ENCODE data around the gene ZNF518A.

ZNF518A gene

DNA sequence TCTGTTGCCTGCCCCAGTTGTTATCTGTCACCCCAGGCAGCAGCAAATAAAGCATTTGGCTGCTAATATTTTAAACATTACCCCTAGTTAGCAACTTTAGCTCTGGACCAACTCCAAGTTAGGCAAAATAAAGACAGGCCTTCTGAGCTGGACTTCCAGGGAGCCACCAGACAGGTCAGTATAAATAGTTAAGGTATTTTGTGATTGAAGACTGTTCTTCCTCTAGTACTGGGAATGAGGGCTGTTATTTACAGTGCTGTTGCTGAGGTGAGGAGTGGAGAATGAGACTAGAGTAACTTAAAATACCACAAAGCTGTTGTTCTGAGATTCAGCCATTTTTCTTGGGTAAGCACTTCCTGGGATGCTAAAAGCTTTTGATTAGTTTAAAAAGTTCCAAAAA is 40.1 kb downstream of the ZNF518A start:
- Histone ChIP-seq H3K36me3 (ENCODE audit: control insufficient read depth in 2 of 2, insufficient read depth in 1 of 2, low read length in 2 of 2) (no peaks in the 10 kb centered on the region), H3K4me1 (ENCODE audit: control insufficient read depth, insufficient read depth, low read length) (no peaks in the 10 kb centered on the region), H3K9me3 (ENCODE audit: control insufficient read depth, insufficient read depth, low read depth, low read length) (no peaks in the 10 kb centered on the region), H3K27ac (ENCODE audit: extremely low read depth, low read depth, low read length) (no peak overlapping the region), H3K4me3 (ENCODE audit: low read depth, low read length) (no peak overlapping the region)
- ChIA-PET CTCF (interaction anchor here (1.1 to 1.8 kb wide), 2 partner anchors 22 to 59 kb away, joined by 3 to 11 read pairs; no protein-coding TSS in a partner anchor), POLR2A (interaction anchor here (1.2 kb wide), 1 partner anchor 81 kb away, joined by 3 read pairs; no protein-coding TSS in a partner anchor)
- TF ChIP-seq ZNF658 (tag by site-specific recombination; IDR thresholded peaks at IDR 0.05) (no peak), OVOL3 (tag by site-specific recombination; IDR thresholded peaks at IDR 0.05) (no peak), ZBTB21 (tag by site-specific recombination; IDR thresholded peaks at IDR 0.05) (no peak)
- TF ChIP-seq, protein P1, sequence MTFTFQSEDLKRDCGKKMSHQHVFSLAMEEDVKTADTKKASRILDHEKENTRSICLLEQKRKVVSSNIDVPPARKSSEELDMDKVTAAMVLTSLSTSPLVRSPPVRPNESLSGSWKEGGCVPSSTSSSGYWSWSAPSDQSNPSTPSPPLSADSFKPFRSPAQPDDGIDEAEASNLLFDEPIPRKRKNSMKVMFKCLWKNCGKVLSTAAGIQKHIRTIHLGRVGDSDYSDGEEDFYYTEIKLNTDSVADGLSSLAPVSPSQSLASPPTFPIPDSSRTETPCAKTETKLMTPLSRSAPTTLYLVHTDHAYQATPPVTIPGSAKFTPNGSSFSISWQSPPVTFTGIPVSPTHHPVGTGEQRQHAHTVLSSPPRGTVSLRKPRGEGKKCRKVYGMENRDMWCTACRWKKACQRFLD (tag by site-specific recombination; IDR thresholded peaks at IDR 0.05), result no peak

DNA sequence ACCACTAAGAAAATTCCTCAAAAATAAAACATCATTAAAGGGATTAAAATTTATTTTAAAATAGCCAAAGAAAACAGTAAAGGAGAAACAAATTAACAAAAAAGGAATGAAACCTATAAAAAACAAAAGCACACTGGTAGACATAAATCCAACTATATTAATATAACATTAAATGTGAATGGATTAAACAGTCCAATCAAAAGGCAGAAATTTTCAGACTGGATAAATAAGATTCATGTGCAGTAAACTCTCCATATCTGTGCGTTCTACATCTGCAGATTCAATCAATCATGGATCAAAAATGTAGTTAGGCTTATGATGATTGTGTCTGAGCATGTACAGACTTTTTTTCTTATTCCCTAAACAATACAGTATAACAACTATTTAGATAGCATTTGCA is 42.6 kb downstream of the ZNF518A start:
- no peaks in the 10 kb centered on the region for H3K36me3 ChIP-seq (ENCODE audit: control insufficient read depth in 2 of 2, insufficient read depth in 1 of 2, low read length in 2 of 2)
- no peaks in the 10 kb centered on the region for H3K4me1 ChIP-seq (ENCODE audit: control insufficient read depth, insufficient read depth, low read length)
- no peak overlapping the region for H3K4me3 ChIP-seq (ENCODE audit: low read depth, low read length)
- POLR2A ChIA-PET, result no interaction called here
- CTCF ChIA-PET, result no interaction called here
- no peaks in the 10 kb centered on the region for H3K9me3 ChIP-seq (ENCODE audit: control insufficient read depth, insufficient read depth, low read depth, low read length)
- TF ChIP-seq ZNF558 (tag by site-specific recombination; IDR thresholded peaks at IDR 0.05) (no peak), ZNF416 (tag by site-specific recombination; IDR thresholded peaks at IDR 0.05) (no peak), ZBTB21 (tag by site-specific recombination; IDR thresholded peaks at IDR 0.05) (no peak), ZNF521 (tag by site-specific recombination; IDR thresholded peaks at IDR 0.05) (no peak), GLI4 (tag by site-specific recombination; IDR thresholded peaks at IDR 0.05) (no peak), ZNF692 (tag by site-specific recombination; IDR thresholded peaks at IDR 0.05) (no peak), HOXA7 (CRISPR knock-in tag; IDR thresholded peaks at IDR 0.05; ENCODE audit: borderline replicate concordance) (no peak), TRIM28 (IDR thresholded peaks at IDR 0.05; ENCODE audit: borderline replicate concordance, low read length) (no peak), GLIS2 (tag by site-specific recombination; IDR thresholded peaks at IDR 0.05) (no peak), ZNF518A (tag by site-specific recombination; conservative IDR thresholded peaks at IDR 0.05; ENCODE audit: low read depth) (no peak)
- TF ChIP-seq, protein P2, sequence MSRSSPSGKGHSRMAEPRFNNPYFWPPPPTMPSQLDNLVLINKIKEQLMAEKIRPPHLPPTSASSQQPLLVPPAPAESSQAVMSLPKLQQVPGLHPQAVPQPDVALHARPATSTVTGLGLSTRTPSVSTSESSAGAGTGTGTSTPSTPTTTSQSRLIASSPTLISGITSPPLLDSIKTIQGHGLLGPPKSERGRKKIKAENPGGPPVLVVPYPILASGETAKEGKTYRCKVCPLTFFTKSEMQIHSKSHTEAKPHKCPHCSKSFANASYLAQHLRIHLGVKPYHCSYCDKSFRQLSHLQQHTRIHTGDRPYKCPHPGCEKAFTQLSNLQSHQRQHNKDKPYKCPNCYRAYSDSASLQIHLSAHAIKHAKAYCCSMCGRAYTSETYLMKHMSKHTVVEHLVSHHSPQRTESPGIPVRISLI (tag by site-specific recombination; IDR thresholded peaks at IDR 0.05), result no peak
- H3K27ac ChIP-seq (ENCODE audit: extremely low read depth, low read depth, low read length), result no peak overlapping the region

Data from HEK293 (cell line).